Measurements from ENCODE around the gene MAPRE2.
A peak's percentile ranks its signal among the peaks of the same experiment; 100 is the strongest.

The MAPRE2 gene

DNA sequence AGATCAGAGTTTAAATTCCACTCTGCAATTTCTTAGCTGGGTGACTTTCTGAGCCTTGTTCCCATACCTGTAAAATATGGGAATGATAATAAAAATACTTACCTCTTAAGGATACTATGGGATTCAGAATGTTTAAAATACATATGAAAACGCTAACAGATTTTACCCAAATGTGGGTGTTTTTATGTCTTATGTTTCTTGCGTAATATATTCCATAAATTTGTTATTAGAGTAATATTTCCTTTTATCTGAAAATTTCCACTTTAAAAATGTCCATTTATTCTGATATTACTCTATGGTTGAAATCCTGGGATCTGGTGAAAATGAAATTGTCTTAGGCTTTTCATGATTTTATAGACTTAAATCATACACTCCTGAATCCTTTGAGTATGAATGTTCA, 45.5 kb downstream of the MAPRE2 start:
- H3K4me3 ChIP-seq (replicated peaks; ENCODE audit: low read depth, low read length) = no peak overlapping the region
- DNase-seq (ENCODE audit: low read depth) = no peak
- TF ChIP-seq, protein P1, sequence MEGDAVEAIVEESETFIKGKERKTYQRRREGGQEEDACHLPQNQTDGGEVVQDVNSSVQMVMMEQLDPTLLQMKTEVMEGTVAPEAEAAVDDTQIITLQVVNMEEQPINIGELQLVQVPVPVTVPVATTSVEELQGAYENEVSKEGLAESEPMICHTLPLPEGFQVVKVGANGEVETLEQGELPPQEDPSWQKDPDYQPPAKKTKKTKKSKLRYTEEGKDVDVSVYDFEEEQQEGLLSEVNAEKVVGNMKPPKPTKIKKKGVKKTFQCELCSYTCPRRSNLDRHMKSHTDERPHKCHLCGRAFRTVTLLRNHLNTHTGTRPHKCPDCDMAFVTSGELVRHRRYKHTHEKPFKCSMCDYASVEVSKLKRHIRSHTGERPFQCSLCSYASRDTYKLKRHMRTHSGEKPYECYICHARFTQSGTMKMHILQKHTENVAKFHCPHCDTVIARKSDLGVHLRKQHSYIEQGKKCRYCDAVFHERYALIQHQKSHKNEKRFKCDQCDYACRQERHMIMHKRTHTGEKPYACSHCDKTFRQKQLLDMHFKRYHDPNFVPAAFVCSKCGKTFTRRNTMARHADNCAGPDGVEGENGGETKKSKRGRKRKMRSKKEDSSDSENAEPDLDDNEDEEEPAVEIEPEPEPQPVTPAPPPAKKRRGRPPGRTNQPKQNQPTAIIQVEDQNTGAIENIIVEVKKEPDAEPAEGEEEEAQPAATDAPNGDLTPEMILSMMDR (IDR thresholded peaks at IDR 0.05; ENCODE audit: low read length, missing control alignments) = no peak

DNA sequence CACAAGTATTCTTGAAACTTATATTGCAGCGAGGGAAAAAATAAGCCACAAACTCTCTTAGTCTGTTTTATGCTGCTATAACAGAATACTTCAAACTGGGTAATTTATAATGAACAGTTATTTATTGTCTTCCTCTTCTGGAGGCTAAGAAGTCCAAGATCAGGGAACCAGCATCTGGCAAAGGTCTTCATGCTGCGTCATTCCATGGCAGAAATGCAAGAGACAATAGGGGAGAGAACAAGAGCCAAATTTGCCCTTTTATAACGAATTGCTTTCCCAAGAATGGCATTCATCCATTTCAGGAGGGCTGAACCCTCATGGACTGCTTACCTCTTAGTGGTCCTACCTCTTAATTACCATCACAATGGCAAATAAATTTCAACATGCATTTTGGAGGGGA, 46.5 kb downstream of the MAPRE2 start:
- TF ChIP-seq, protein P1 (IDR thresholded peaks at IDR 0.05; ENCODE audit: low read length, missing control alignments) = no peak
- H3K4me3 ChIP-seq (replicated peaks; ENCODE audit: low read depth, low read length) = no peak overlapping the region
- no peak for DNase-seq (ENCODE audit: low read depth)

DNA sequence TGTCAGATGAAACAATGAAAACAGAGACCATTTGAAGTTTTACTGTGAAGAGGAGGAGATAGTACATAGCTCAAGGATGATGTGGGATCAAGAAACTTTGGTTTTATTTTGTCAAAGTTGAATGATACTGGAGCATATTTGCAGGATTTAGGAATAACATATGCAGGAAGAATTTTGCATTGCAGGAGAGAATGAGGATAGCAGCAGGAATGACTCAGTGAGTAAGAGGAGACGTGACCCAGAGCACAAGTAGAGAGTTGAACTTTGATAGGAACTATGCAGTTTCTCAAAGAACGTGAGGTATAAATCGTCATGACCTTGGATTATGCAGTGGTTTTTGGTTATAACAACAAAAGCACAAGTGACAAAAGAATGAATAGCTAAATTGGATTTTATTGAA, 47.7 kb downstream of the MAPRE2 start:
- no peak for DNase-seq (ENCODE audit: low read depth)
- H3K4me3 ChIP-seq (replicated peaks; ENCODE audit: low read depth, low read length) = no peak overlapping the region
- TF ChIP-seq, protein P1 (IDR thresholded peaks at IDR 0.05; ENCODE audit: low read length, missing control alignments) = no peak

DNA sequence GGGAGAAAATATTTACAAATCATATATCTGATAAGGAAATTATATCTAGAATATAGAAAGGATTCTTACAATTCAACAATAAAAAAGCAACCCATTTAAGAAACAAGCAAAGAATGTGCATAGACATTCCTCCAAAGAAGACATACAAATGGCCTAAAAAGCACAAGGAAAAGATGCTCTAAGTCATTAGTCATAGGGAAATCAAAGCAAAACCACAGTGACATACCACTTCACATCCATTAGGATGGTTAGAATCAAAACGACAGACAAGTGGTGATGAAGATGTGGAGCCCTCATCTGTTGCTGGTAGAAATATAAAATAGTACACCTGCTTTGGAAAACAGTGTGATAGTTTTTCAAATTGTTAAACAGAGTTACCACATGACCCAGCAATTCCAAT, 48.2 kb downstream of the MAPRE2 start:
- TF ChIP-seq, protein P1 (IDR thresholded peaks at IDR 0.05; ENCODE audit: low read length, missing control alignments) = no peak
- no peak overlapping the region for H3K4me3 ChIP-seq (replicated peaks; ENCODE audit: low read depth, low read length)
- DNase-seq (ENCODE audit: low read depth) = no peak

DNA sequence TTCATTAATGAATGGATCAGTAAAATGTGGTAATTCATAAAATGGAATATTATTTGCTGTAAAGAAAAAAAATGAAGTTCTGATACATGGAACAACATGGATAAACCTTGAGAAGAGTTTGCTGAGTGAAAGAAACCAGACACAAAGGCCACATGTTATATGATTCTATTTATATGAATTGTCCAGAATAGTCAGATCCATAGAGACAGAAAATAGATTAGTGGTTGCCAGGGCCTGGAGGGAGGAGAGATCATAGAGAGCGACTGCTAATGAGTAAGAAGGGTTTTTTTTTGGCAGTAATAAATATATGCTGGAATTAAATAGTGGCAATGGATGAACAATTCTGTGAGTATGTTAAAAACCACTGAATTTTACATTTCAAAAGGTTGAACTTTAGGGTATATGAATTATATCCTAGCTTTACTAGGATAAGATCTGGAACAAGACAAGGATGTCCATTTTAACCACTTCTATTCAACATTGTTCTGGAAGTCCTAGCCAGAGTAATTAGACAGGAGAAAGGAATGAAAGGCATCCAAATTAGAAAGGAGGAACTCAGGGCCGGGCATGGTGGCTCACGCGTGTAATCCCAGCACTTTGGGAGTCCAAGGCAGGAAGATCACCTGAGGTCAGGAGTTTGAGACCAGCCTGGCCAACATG, 48.8 kb downstream of the MAPRE2 start:
- TF ChIP-seq, protein P1 (IDR thresholded peaks at IDR 0.05; ENCODE audit: low read length, missing control alignments) = no peak
- no peak for DNase-seq (ENCODE audit: low read depth)

DNA sequence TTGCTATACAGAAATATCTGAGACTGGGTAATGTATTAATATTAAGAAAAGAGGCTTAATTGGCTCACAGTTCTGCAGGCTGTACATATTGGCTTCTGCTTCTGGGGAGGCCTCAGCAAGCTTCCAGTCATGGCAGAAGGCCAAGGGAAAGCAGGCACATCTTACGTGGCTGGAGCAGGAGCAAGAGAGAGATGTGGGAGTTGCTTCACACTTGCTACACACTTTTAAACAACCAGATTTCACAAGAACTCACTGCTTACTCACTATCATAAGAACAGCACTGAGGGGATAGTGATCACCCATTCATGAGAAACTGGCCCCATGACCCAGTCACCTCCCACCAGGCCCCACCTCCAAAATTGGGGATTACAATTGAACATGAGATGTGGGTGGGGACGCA, 50.6 kb downstream of the MAPRE2 start:
- no peak overlapping the region for H3K4me3 ChIP-seq (replicated peaks; ENCODE audit: low read depth, low read length)
- DNase-seq (ENCODE audit: low read depth) = peak; percentile 51
- TF ChIP-seq, protein P1 (IDR thresholded peaks at IDR 0.05; ENCODE audit: low read length, missing control alignments) = no peak

More for the DNA sequence above, 48.8 kb downstream of the MAPRE2 start:
- no peak overlapping the region for H3K4me3 ChIP-seq (replicated peaks; ENCODE audit: low read depth, low read length)
